GM12878 (cell line): Measurements from ENCODE around the gene CDC27. TPM values are rescaled to one million over a fixed set of nuclear protein-coding genes. Genes with fewer than 3 reads are reported as not detected.
"Not testable (repeated sequence)": the region's sequence is repeated elsewhere in the genome, so short reads cannot be mapped to it uniquely, and the experiment has no call there.

ENCODE experiments used
- ATAC-seq: fragments of 200-7000 bp; cut with Tn5 transposase; 3 replicates; pipeline ENCODE4 v1.9.1; 2020; ENCODE audit warnings: mild to moderate bottlenecking, moderate library complexity
- BruUV-seq: library from RNA; stranded (reverse); fragments of 400-500 nt; replicated peaks from 2 replicates; lab custom pipeline; 2021; lab: Mats Ljungman, UMichigan
- CTCF ChIA-PET: fragments of 300-600 bp; sonication (Branson Sonifier 250); formaldehyde crosslinking; extraction: SDS; loops from one replicate; lab custom pipeline; 2021; ENCODE audit warnings: inconsistent platforms; lab: Yijun Ruan, JAX
- POLR2A ChIA-PET: fragments of 350-600 bp; formaldehyde crosslinking; extraction: SDS; loops from one replicate; lab custom pipeline; 2021; ENCODE audit warnings: inconsistent platforms; lab: Charles Lee
- RAD21 ChIA-PET: fragments of 300-600 bp; sonication (Branson Sonifier 250); formaldehyde crosslinking; loops from one replicate; lab custom pipeline; 2023; ENCODE audit warnings: antibody characterized with exemption; ENCODE audit not compliant: unreplicated experiment; lab: Charles Lee
- SMC1A ChIA-PET: fragments of 300-600 bp; sonication (Branson Sonifier 250); formaldehyde crosslinking; loops from one replicate; lab custom pipeline; 2023; ENCODE audit not compliant: unreplicated experiment, uncharacterized antibody; lab: Charles Lee
- DNase-seq: peaks from one replicate; pipeline ENCODE4 v3.0.0-alpha.2; 2011; ENCODE audit warnings: low read depth, low spot score
- FAIRE-seq: peaks from 3 replicates; lab custom pipeline; 2011; peaks lifted over from hg19 to GRCh38; lab: Jason Lieb, UNC
- H2AFZ ChIP-seq: 2 replicates; pipeline ENCODE4 v1.6.0; 2011; ENCODE audit warnings: low read depth, low read length, control low read depth; ENCODE audit not compliant: control insufficient read depth
- H3K27ac ChIP-seq: 2 replicates; pipeline ENCODE4 v1.5.1; 2011; ENCODE audit warnings: control low read depth; ENCODE audit not compliant: control insufficient read depth, insufficient read depth
- H3K27me3 ChIP-seq, 2 experiments: replicated peaks in 1 of 2; 2 replicates each; pipeline versions ENCODE4 v1.6.0 to v1.6.1; 2011; ENCODE audit warnings: low read length in 1 of 2; ENCODE audit not compliant: control insufficient read depth in 2 of 2, insufficient read depth in 2 of 2
- H3K36me3 ChIP-seq, 2 experiments: 2 replicates each; pipeline ENCODE4 v1.5.1; 2011; ENCODE audit warnings: low read length in 1 of 2; ENCODE audit not compliant: control insufficient read depth in 2 of 2, insufficient read depth in 2 of 2
- H3K4me1 ChIP-seq: 2 replicates; pipeline ENCODE4 v1.6.1; 2011; ENCODE audit warnings: mild to moderate bottlenecking, low read length, moderate library complexity, mixed read lengths; ENCODE audit not compliant: control insufficient read depth, insufficient read depth
- H3K4me2 ChIP-seq: 2 replicates; pipeline ENCODE4 v1.6.0; 2011; ENCODE audit warnings: control low read depth; ENCODE audit not compliant: control insufficient read depth, insufficient read depth
- H3K4me3 ChIP-seq: fragments of 200-600 bp; sonication (generic); 2 replicates; pipeline ENCODE4 v1.5.1; 2016
- H3K79me2 ChIP-seq: 2 replicates; pipeline ENCODE4 v1.6.0; 2011; ENCODE audit warnings: low read length; ENCODE audit not compliant: control insufficient read depth, insufficient read depth
- H3K9ac ChIP-seq: 2 replicates; pipeline ENCODE4 v1.8.0; 2011; ENCODE audit warnings: low read length, control low read depth, mixed read lengths; ENCODE audit not compliant: control insufficient read depth, insufficient read depth
- H3K9me3 ChIP-seq: replicated peaks from 3 replicates; pipeline ENCODE4 v1.5.1; 2011; ENCODE audit warnings: mild to moderate bottlenecking, low read length; ENCODE audit not compliant: control insufficient read depth, insufficient read depth
- H4K20me1 ChIP-seq: 2 replicates; pipeline ENCODE4 v1.6.0; 2011; ENCODE audit not compliant: control insufficient read depth, insufficient read depth
- BACH1 ChIP-seq: fragments of 450-650 bp; IDR thresholded peaks from 2 replicates; pipeline ENCODE4 v1.6.1; 2017; ENCODE audit warnings: mild to moderate bottlenecking, borderline replicate concordance
- CBX5 ChIP-seq: sonication (generic); IDR thresholded peaks from 2 replicates; pipeline ENCODE4 v1.6.1; 2016; ENCODE audit warnings: low read depth, moderate library complexity, mild to moderate bottlenecking, inconsistent platforms
- EED ChIP-seq: sonication (generic); IDR thresholded peaks from 2 replicates; pipeline ENCODE4 v1.6.1; 2016; ENCODE audit warnings: antibody characterized with exemption, low read depth
- EGR1 ChIP-seq, 2 experiments: IDR thresholded peaks; 1 replicate in 1 of 2; 2 replicates in 1 of 2; pipeline ENCODE4 v1.6.1; 2011 to 2012; ENCODE audit warnings: low read depth in 2 of 2, low read length in 2 of 2, borderline replicate concordance in 1 of 2, mild to moderate bottlenecking in 1 of 2, moderate library complexity in 1 of 2
- ELK1 ChIP-seq: IDR thresholded peaks from 2 replicates; pipeline ENCODE4 v1.6.1; 2012; ENCODE audit warnings: low read depth, low read length, improper control_type of control experiment
- FOXK2 ChIP-seq: fragments of 450-650 bp; IDR thresholded peaks from 2 replicates; pipeline ENCODE4 v1.6.1; 2017; ENCODE audit warnings: mild to moderate bottlenecking, moderate library complexity
- IRF4 ChIP-seq: IDR thresholded peaks from 2 replicates; pipeline ENCODE4 v1.6.1; 2011; ENCODE audit warnings: low read depth, low read length
- KAT2A ChIP-seq: conservative IDR thresholded peaks from 2 replicates; pipeline ENCODE4 v1.6.1; 2011; ENCODE audit warnings: low read depth, low read length; ENCODE audit not compliant: control insufficient read depth
- MAX ChIP-seq: IDR thresholded peaks from 2 replicates; pipeline ENCODE4 v1.6.1; 2012; ENCODE audit warnings: low read depth, low read length, improper control_type of control experiment
- MYB ChIP-seq: fragments of 150-350 bp; IDR thresholded peaks from 2 replicates; pipeline ENCODE4 v1.6.1; 2014; ENCODE audit warnings: mild to moderate bottlenecking, low read depth, low read length, borderline replicate concordance
- MYC ChIP-seq: IDR thresholded peaks from 2 replicates; pipeline ENCODE4 v1.6.1; 2011; ENCODE audit warnings: mild to moderate bottlenecking, low read length, moderate library complexity, inconsistent platforms; ENCODE audit not compliant: insufficient read depth, insufficient replicate concordance, insufficient read length, severe bottlenecking
- NBN ChIP-seq: fragments of 450-650 bp; IDR thresholded peaks from 2 replicates; pipeline ENCODE4 v1.6.1; 2016
- NR2C2 ChIP-seq: IDR thresholded peaks from 2 replicates; pipeline ENCODE4 v1.6.1; 2011; ENCODE audit warnings: borderline replicate concordance, low read depth; ENCODE audit not compliant: control insufficient read depth, insufficient read length
- RELA ChIP-seq: fragments of 450-650 bp; IDR thresholded peaks from 2 replicates; pipeline ENCODE4 v1.8.0; 2014; ENCODE audit warnings: borderline replicate concordance; ENCODE audit not compliant: partially characterized antibody
- RUNX3 ChIP-seq: IDR thresholded peaks from 2 replicates; pipeline ENCODE4 v1.6.1; 2012; ENCODE audit warnings: low read length, inconsistent platforms
- SIN3A ChIP-seq: IDR thresholded peaks from 2 replicates; pipeline ENCODE4 v1.6.1; 2012; ENCODE audit warnings: low read depth, low read length, improper control_type of control experiment
- SIX5 ChIP-seq: IDR thresholded peaks from 2 replicates; pipeline ENCODE4 v1.6.1; 2011; ENCODE audit warnings: mild to moderate bottlenecking, low read depth, low read length, moderate library complexity; ENCODE audit not compliant: severe bottlenecking
- SPI1 ChIP-seq: IDR thresholded peaks from 2 replicates; pipeline ENCODE4 v1.6.1; 2011; ENCODE audit warnings: low read depth, mild to moderate bottlenecking, low read length, moderate library complexity, borderline replicate concordance; ENCODE audit not compliant: insufficient read depth
- ZNF24 ChIP-seq: fragments of 450-650 bp; IDR thresholded peaks from 2 replicates; pipeline ENCODE4 v1.6.1; 2017; ENCODE audit warnings: antibody characterized with exemption, mild to moderate bottlenecking
- WGBS: methylation state at CpG from one replicate; pipeline ENCODE4 v1.1.6; 2016; ENCODE audit warnings: low lambda C conversion rate; ENCODE audit not compliant: insufficient replicate concordance, insufficient coverage; ENCODE audit errors: missing lambda C conversion rate; 5-methylcytosine and 5-hydroxymethylcytosine counted together
- in situ Hi-C: fragments of 300-500 bp; cut with MboI; formaldehyde crosslinking; loops from 9 replicates; pipeline ENCODE4 v1.14.3; 2018; ENCODE audit warnings: mixed read lengths
- intact Hi-C: fragments of 100-400 bp; cut with micrococcal nuclease; formaldehyde crosslinking; loops from one replicate; pipeline ENCODE4 v1.14.2; 2022; ENCODE audit not compliant: unreplicated experiment
- polyA plus RNA-seq, 11 experiments: library from polyadenylated mRNA; depleted of rRNA in 4 of 11; unstranded in 6 of 11; stranded (reverse) in 5 of 11; fragments of >200 nt; fragmentation: Nextera tagmentation in 4 of 11; fragmentation: Illumina TruSeq in 1 of 11; extraction: Ambion mirVana in 4 of 11; extraction: Trizol in 1 of 11; gene quantifications; 1 replicate in 1 of 11; 2 replicates in 10 of 11; pipeline versions ENCODE4 v1.2.1 to v1.2.3, GENCODE V29; 2011 to 2016; ENCODE audit warnings: inconsistent platforms in 2 of 11, missing spikeins in 2 of 11, low read depth in 1 of 11
- total RNA-seq, 4 experiments: library from RNA; depleted of rRNA in 3 of 4; stranded (reverse); fragments of >200 nt in 3 of 4; fragmentation: Illumina TruSeq in 1 of 4; extraction: Trizol in 1 of 4; gene quantifications; 2 replicates each; pipeline versions ENCODE4 v1.2.1 to v1.2.3, GENCODE V29; 2013 to 2021

The CDC27 gene
- total and polyA plus RNA-seq, 10 of the 15 experiments (the other 5 are each of a cell fraction or from before 2014, with no cell fraction given) = 23.2 to 138 (median 97.8) TPM

GRCh38 chr17:47216821-47217220 lies 27.7 kb upstream of the CDC27 start:
- H3K4me3 ChIP-seq, H3K9me3 ChIP-seq, DNase-seq, H3K4me2 ChIP-seq, H4K20me1 ChIP-seq, H3K79me2 ChIP-seq, H3K9ac ChIP-seq, H3K27me3 ChIP-seq, ATAC-seq, H3K4me1 ChIP-seq, H3K36me3 ChIP-seq, in situ Hi-C loops, H3K27ac ChIP-seq, H2AFZ ChIP-seq, FAIRE-seq, BruUV-seq, RAD21 ChIA-PET, intact Hi-C loops: not testable (repeated sequence)
- WGBS = 77% methylated on average over 4 of the region's 4 CpGs
- ChIA-PET SMC1A (interaction anchor here (4.8 kb wide), 1 partner anchor 11 kb away, joined by 46 read pairs; no protein-coding TSS in a partner anchor), CTCF (interaction anchor here (2.2 kb wide), 1 partner anchor 9 kb away, joined by 6 read pairs; no protein-coding TSS in a partner anchor), POLR2A (interaction anchor here (0.6 to 1.0 kb wide), 4 partner anchors 8 to 108 kb away, joined by 3 read pairs; partner anchors contain the start of gene MYL4)
- peak; percentile 42; the same call in 1 of the 2 replicates for TF ChIP-seq SPI1

- no peak for DNase-seq
- H4K20me1 ChIP-seq = no peaks in the 10 kb centered on the region
- no TSS peak for BruUV-seq
- intact Hi-C loops = no loop called here
- no peaks in the 10 kb centered on the region for H3K9me3 ChIP-seq
- WGBS = 52% methylated on average over 3 of the region's 3 CpGs
- H3K9ac ChIP-seq = no peak overlapping the region
- ChIA-PET SMC1A (no interaction called here), CTCF (no interaction called here), POLR2A (no interaction called here), RAD21 (no interaction called here)
- H3K27ac ChIP-seq = no peak overlapping the region
- H2AFZ ChIP-seq = no peak overlapping the region
- no peaks in the 10 kb centered on the region for H3K36me3 ChIP-seq
- no peak overlapping the region for H3K4me3 ChIP-seq
- no peak for ATAC-seq
- no peak overlapping the region for H3K4me2 ChIP-seq
- H3K79me2 ChIP-seq = no peaks in the 10 kb centered on the region
- H3K27me3 ChIP-seq = no peaks in the 10 kb centered on the region
- in situ Hi-C loops = no loop called here
- no peak for FAIRE-seq
- peaks cover 6% of the 10 kb centered on the region for H3K4me1 ChIP-seq
- TF ChIP-seq KAT2A (no peak), NBN (no peak), ELK1 (no peak), RELA (no peak), SIN3A (no peak), IRF4 (no peak), MYC (no peak), MYB (no peak), EGR1 (IDR thresholded peaks at IDR 0.05; ENCODE audit: borderline replicate concordance in 1 of 2, low read depth in 2 of 2, low read length in 2 of 2) (no peak), RUNX3 (no peak), NR2C2 (no peak), MAX (no peak), ZNF24 (no peak), CBX5 (no peak), FOXK2 (no peak), SIX5 (no peak), BACH1 (no peak), EED (no peak)
Observed at GRCh38 chr17:47214931-47215330, 25.8 kb upstream of the CDC27 start.
